Dedifferentiated amniotic fluid mesenchymal stem cell (primary cell): ENCODE measurements around the gene XRCC3.

ENCODE experiments used
- DNase-seq: peaks from one replicate; pipeline ENCODE4 v3.0.0-alpha.2; 2016; ENCODE audit errors: extremely low spot score

The XRCC3 gene

DNA sequence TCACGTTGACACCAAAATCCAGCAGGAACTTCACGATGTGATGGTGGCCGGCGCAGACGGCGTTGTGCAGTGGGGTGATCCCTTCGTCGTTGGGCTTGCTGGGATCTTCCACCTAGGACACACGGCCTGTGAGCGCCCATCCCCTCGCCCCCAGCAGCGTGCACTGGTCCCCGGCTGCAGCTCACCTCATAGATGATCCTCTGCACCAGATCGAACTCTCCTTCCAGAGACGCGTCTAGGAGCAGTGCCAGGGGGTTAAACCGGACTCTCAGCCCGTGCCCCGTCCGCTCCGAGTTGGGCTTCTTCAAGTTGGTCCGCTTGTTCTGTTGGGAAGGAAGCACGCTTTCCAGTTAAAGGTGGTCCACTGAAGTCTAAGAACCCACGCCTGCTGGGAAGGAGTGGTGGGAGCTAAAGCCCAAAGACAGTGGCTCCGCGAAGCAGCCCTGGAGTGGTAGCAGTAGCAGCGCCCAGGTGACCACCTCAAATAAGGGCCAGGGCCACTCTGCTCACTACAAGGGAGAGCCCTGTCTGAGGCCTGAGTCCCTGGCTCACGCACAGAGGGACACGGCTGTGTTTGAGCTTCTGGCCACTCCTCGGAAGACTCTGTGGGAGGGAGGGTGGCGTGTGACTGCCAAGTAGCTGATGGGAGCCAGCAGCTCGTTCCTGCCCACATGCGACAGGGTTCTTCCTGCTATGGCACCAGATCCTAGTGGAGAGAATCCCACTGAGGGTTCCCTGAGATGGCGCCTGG, 23.6 kb upstream of the XRCC3 start:
- DNase-seq, result no peak

DNA sequence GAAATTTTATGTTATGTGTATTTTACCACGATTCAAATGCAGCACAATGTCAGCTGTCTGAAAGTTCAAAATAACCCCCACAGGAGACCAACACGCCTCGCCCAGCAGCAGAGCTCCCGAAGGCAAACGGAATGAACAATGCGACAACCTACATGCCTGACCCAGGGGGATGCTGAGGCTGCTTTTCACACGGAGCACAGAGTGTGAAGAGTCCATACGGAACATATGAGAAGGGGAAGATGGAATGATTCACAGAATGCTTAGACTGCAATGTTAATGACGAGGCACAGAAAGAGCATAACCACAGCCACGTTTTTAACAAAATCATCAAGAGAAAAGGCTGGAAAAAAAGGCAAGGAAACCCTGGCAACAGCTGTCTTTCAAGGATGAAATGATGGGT, 22.9 kb upstream of the XRCC3 start:
- no peak for DNase-seq

DNA sequence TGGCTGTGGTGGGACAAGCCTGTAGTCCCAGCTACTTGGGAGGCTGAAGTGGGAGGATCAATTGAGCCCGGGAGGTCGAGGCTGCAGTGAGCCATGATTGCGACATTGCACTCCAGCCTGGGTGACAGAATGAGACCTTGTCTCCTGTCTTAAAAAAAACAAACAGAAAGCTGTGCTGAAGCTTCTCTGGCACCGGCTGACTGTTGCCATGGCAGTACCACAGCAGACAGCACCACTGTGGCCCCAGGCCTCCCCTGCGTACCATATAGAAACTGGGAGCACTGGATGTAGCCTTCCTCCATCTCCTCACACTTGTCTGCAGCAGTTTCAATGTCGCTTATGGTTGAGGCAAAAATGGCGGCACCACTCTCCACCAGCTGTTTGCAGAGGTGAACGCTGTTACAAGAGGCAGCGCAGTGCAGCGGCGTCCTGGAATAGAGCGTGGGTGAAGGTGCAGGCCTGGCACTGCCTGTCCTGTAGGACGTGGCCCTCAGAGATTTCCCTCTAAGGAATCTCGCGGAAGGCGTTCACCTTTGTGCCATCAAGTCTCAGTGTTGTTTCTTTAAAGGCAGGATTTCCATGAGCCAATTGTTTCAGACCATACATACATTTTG, 22.3 kb upstream of the XRCC3 start:
- DNase-seq, result no peak

DNA sequence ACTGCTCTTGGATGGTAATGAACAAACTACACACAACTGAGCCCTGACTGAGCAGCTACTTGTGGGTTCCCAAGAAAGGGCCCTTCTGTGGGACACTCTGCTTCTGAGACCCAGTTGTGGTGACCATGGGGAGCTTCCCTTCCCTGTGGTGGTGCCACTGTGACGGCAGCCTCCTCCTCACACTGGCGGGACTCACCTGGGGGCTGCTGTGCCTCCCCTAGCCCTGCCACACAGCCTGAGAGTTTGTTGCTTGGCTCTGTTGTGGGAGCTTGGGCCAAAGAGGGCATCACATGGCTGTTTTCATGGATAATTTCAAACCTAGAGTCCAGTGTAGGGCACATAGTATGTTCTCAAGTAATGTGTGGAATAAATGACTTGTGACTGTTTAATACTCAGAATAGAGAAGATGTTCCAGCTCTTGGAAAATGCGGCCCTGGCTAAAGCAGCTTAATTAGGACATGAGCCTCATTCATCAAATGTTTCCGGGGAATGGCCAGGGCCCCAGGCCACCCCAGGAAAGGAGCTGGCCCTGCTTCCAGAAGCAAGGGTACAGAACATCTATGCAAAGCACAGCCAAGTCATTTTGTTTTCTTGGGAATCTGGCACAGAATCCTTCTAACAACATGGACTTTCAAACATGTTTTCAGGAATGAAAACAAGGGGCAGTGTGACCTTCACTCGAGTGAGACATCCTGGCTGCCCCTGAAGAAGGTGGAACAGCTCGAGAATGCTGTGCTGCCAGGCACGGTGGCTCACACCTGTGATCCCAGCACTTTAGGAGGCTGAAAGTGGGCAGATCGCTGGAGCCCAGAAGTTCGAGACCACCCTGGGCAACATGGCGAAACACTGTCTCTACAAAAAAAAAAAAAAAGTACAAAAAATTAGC, 21.5 kb upstream of the XRCC3 start:
- no peak for DNase-seq

DNA sequence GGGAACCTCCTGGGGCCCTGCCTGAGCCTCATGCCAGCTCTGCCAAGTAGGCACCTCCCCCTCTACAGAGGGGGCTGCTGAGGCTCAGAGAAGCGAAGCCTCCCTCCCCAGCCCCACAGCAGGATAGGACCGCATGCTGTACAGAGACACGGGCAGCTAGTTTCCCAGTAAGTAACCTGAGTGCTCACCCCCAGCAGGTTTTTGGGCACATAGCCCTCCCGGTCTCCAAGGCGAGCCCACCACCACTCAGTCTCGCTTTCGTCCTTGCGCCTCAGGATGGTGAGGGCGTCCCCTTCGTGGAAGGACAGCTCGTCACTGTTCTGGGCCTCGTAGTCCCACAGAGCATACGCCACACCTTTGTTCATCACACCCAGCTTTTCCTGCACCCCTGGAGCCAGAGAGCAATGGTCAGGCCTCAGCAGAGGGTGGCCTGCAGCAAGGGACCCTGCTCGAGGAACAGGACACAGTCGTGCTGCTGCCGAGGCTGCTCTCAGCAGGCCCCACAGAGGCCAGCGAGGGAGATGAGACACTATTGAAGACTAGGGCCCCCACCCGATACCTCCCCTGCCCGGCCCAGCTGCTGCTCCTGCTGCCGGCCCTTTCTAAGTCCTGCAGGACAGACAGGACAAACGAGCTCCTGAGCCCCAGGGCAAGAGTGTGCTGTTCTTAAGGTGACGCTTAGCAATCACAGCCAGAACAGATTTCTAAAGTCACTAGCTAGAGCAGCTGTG, 20.7 kb upstream of the XRCC3 start:
- no peak for DNase-seq

DNA sequence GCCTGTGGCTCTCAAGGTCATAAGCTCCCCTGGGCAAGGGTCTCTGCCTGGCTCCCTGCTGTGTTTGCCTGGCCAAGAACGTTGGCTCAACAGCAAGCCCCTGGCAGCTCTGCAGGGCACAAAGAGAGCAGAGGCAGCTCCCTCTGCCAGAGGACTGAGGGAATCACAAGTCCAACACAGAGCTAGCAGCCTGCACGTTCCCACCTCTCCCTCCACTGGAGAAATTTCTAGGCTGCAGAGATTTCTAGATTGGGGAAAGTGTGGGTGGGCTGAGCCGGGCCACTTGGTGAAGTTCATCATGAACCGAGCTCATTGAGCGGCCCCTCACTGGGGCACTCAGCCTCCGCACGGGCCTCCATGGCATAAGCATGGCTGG, 20.2 kb upstream of the XRCC3 start:
- DNase-seq, result no peak

DNA sequence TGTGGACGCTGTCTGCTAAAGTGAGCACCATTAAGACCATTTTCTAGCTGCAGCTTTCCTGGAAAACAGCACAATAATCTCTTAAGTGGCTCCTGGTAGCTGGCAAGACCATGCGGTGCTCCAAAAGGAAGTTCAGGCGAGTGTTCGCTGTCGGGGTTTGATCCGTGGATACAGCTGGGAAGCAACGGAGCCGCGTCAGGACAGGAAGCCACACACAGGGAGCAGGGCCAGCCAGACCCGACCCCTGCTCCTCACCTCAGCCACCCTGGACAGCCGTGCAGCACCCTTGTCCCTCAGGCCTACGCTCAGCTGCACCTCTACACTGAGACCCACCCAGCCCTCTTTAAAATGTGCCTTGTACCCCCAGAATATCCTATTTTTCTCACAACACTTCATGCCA, 19.8 kb upstream of the XRCC3 start:
- no peak for DNase-seq

DNA sequence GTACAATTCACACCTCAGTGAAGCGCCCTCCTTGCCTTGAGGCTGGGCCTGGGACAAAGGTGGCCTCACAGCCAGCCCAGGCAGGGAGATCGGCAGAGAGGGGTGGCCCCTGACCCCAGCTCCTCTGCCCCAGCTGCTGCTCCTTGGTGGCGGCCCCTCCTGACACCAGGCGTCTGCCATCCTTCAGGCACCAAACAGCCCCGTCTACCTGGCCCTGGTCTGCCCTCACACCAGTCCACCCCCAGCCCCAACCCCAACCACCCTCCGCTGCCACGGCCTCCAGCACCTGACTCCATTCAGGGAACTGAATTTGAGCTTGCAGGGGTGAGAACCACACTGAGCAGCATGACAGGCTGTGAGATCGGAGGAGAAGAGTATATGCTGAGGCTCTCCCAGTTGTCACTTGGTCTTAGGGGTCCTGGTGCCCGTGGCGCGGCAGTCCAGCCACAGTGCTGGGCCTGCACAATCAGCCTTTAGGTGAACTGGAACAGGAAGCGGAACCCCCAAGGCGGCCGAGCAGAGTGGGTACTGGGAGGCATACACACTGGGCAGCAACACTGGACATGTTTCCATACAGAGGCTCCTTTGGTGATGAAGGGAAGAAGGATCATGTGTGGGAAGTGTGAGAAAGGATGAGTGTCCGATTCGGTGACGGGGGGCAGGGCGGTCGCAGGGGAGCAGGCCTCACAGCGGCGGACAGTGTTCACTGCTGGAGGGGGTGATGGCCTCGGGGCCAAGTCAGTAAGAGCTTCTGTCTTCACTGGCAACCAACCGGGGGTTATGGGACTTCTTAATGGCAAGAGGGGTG, 19.0 kb upstream of the XRCC3 start:
- no peak for DNase-seq

DNA sequence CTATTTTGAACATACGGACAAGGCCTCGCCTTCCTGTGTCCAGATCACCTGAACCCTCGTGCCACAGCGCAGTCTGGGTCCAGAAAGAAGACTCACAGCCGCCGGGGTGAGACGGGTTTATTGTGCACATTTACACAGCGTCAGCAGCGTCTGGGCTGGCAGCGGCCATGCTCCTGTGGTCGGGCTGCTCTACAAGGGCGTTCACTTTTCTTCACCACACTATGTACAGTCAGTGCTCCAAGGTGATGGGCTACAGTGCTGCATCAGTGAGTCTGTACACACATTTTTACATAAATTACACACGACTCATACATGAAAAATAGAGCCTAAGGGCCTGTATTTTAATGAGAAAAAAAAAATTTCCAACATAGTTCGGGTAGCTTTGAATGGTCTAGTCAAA, 18.4 kb upstream of the XRCC3 start:
- DNase-seq, result no peak

- DNase-seq, result no peak
Measured at GRCh38 chr14:103732868-103733620, 17.8 kb upstream of the XRCC3 start.

DNA sequence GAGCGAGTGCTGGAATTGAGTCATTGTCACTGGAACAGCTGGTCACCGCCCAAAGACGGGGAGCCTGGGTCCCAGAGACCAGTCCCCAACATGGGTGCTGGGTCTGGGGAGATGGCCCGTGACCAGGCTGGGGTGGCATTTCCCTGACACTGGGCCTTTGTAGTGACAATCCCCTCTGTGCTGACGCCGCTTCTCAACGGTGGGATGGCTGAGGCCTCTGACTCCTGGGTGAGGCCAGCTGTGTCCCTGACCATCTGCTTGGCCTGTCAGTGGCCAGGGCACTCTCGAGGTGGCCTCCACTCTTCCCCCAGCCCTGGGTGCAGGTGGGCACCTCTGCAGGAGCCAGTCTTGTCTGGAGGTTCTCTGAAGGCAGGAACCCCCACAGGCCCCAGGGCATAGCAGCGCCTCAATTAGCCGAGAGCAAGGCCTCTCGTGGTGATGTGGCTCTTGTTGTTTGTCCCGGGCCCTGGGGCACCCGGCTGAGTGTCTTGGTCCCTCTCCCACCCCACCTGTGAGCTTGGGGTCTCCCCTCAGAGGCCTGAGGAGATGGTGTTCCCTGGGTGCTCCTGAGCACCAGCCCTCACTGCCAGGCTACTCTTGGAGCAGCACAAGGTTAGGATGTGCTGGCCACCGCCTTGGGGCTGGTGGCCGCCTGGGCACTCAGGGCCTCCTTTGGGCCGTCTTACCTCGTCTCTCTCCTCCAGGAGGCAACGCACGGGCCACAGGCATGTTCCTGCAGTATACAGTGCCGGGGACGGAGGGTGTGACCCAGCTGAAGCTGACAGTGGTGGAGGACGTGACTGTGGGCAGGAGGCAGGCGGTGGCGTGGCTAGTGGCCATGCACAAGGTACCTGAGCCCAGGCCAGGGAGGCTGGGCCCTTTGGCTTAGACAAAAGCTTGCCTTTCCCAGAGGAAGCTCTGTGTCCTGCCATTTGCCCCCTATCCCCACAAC, 16.9 kb upstream of the XRCC3 start:
- DNase-seq, result no peak

- no peak for DNase-seq
Measured at GRCh38 chr14:103731481-103731880, 16.2 kb upstream of the XRCC3 start.

GRCh38 chr14:103730490-103731035, 15.3 kb upstream of the XRCC3 start:
- DNase-seq, result no peak

DNA sequence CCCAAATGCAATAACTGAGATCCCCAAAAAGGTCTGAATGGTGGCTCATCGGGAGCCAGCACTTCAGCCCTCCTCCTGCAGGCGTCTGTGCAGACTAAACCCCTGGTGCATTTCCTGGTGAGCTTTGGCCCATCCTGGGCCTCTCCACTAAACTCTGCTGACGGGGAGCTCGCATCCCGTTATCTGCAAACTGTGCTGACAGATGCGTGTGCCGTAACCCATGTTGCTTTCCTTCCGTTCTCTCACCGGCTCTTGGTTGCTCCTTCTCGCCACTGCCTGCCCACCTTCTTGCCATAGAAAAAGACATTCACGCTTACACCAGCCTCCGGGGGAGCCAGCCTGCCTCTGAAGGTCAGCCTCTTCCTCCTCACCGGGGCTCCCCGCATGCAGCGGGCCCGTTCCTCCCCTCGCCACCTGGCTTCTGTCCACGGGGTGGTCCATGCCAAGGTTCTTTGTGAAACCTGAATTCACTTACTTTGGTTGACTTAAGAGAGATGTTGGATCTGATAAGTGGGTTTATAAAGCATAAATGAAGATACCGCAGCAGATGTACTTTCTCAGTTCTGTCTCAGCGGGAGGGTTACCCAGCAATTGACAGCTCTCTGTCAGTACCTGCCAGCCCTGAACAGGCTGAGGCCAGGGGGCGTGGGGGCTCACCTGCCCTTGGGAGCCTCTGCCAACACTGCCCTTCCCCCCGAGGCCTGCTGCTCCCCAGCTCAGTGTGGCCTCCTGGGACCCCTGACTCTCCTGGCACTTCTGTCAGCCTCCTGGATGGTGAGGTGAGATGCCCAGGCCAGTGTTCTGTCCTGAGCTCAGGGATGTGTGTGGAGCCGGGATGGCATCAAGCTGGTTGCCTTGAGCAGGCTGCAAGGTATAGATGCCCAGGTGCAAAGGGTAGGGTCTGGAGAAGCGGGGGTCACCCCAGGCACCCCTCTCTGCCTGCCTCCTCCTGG, 14.5 kb upstream of the XRCC3 start:
- DNase-seq, result no peak

DNA sequence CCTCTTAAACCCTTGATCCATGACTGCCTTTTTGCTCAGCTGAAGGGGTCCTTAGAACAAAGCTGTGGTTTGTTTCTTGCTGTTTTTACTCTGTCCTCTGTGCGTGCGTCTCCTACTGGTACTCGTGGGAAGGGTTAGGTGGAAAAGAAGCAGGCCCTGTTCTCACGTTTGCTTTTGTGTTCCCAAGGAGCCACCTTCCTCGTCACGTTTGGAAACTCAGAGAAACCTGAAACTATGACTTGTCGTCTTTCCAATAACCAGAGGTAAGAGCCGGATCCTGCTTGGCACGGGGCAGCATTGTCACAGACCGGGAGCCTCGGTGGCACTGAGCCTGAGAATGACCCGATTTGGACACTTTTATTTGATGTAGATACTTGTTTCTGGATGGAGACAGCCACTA, 13.5 kb upstream of the XRCC3 start:
- no peak for DNase-seq

DNA sequence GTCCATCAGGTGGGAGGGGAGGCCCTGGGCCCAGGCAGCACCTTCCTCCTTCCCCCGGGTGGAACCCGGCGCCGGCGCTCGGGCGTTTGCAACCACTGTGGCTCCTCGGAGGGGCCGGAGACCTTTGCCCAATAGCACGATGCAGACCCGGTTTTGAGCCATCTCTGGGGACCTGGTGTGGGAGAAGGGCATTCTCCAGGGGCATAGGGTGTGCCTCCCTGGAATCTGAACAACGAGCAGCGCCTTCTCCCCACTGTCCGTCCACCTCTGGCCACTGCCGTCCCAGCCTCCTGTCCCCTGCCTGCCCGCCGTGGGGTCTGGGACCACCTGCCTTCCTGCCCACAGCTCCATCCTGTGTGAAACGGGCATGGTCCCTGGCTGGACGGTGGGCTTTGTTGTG, 12.9 kb upstream of the XRCC3 start:
- DNase-seq, result no peak

- DNase-seq, result no peak
Measured at GRCh38 chr14:103727313-103727980, 12.2 kb upstream of the XRCC3 start.
